Keratinocyte (primary cell): Measurements from ENCODE around the gene STAG3. TPM values are rescaled to one million over a fixed set of nuclear protein-coding genes. Genes with fewer than 3 reads are reported as not detected.

Source experiments
- DNase-seq: peaks from one replicate; pipeline ENCODE4 v3.0.0-alpha.2; 2011; ENCODE audit warnings: low read depth, missing footprints, low spot score
- FAIRE-seq: peaks from 2 replicates; lab custom pipeline; 2011; peaks lifted over from hg19 to GRCh38; lab: Jason Lieb, UNC
- H2AFZ ChIP-seq: 2 replicates; pipeline ENCODE4 v1.6.0; 2012; ENCODE audit warnings: low read length, control low read depth, inconsistent platforms; ENCODE audit not compliant: control insufficient read depth
- H3K27ac ChIP-seq: 2 replicates; pipeline ENCODE4 v1.5.1; 2011; ENCODE audit warnings: low read length; ENCODE audit not compliant: control insufficient read depth, insufficient read depth
- H3K27me3 ChIP-seq: 3 replicates; pipeline ENCODE4 v1.6.0; 2011; ENCODE audit warnings: low read length; ENCODE audit not compliant: control insufficient read depth, insufficient read depth; ENCODE audit errors: extremely low read depth
- H3K36me3 ChIP-seq, 2 experiments: 2 replicates in 1 of 2; 3 replicates in 1 of 2; pipeline ENCODE4 v1.5.1; 2011; ENCODE audit warnings: low read length in 2 of 2, mild to moderate bottlenecking in 1 of 2; ENCODE audit not compliant: control insufficient read depth in 2 of 2, insufficient read depth in 2 of 2; ENCODE audit errors: extremely low read depth in 1 of 2
- H3K4me1 ChIP-seq: 3 replicates; pipeline ENCODE4 v1.5.1; 2011; ENCODE audit warnings: low read length; ENCODE audit not compliant: control insufficient read depth, insufficient read depth; ENCODE audit errors: extremely low read depth
- H3K4me2 ChIP-seq: 3 replicates; pipeline ENCODE4 v1.6.0; 2011; ENCODE audit warnings: low read depth, low read length; ENCODE audit not compliant: control insufficient read depth, insufficient read depth; ENCODE audit errors: extremely low read depth
- H3K4me3 ChIP-seq, 3 experiments: fragments of 200-600 bp in 1 of 3; sonication (generic) in 1 of 3; 2 replicates in 2 of 3; 3 replicates in 1 of 3; pipeline ENCODE4 v1.5.1; 2011 to 2016; ENCODE audit warnings: low read length in 3 of 3, mild to moderate bottlenecking in 3 of 3, control low read depth in 2 of 3, inconsistent platforms in 1 of 3, low read depth in 1 of 3, mixed read lengths in 1 of 3, mixed run types in 1 of 3, moderate library complexity in 1 of 3; ENCODE audit not compliant: control insufficient read depth in 2 of 3, insufficient read depth in 2 of 3; ENCODE audit errors: extremely low read depth in 1 of 3
- H3K79me2 ChIP-seq: 2 replicates; pipeline ENCODE4 v1.6.0; 2012; ENCODE audit warnings: low read length; ENCODE audit not compliant: control insufficient read depth, insufficient read depth
- H3K9ac ChIP-seq: 3 replicates; pipeline ENCODE4 v1.6.0; 2011; ENCODE audit warnings: low read length; ENCODE audit not compliant: control insufficient read depth, insufficient read depth; ENCODE audit errors: extremely low read depth
- H3K9me1 ChIP-seq: 3 replicates; pipeline ENCODE4 v1.6.0; 2011; ENCODE audit warnings: low read length; ENCODE audit not compliant: control insufficient read depth, insufficient read depth; ENCODE audit errors: extremely low read depth
- H3K9me3 ChIP-seq: 2 replicates; pipeline ENCODE4 v1.5.1; 2012; ENCODE audit warnings: low read depth, low read length; ENCODE audit not compliant: control insufficient read depth
- H4K20me1 ChIP-seq: 3 replicates; pipeline ENCODE4 v1.6.0; 2011; ENCODE audit warnings: low read length; ENCODE audit not compliant: control insufficient read depth, insufficient read depth; ENCODE audit errors: extremely low read depth
- EZH2 ChIP-seq: IDR thresholded peaks from one replicate; pipeline ENCODE4 v1.6.1; 2012; ENCODE audit warnings: inconsistent platforms, mild to moderate bottlenecking, low read length, moderate library complexity
- dilution Hi-C: fragments of 300-500 bp; cut with MboI; formaldehyde crosslinking; loops from one replicate; pipeline ENCODE4 v1.7.0; 2020; ENCODE audit warnings: low sequenced_read_pairs; ENCODE audit not compliant: extremely low pct_ligation_motif_present
- polyA plus RNA-seq, 5 experiments: library from polyadenylated mRNA; depleted of rRNA in 3 of 5; stranded (reverse) in 3 of 5; stranded (forward) in 1 of 5; unstranded in 1 of 5; fragments of >200 nt; gene quantifications; 1 replicate in 1 of 5; 2 replicates in 3 of 5; 3 replicates in 1 of 5; pipeline versions ENCODE4 v1.2.1 to v1.2.3, GENCODE V29; 2011 to 2012; ENCODE audit warnings: missing spikeins in 2 of 5, low read depth in 1 of 5, low replicate concordance in 1 of 5
- TF ChIP-seq, protein P1 (sequence below), 3 experiments: IDR thresholded peaks in 1 of 3; conservative IDR thresholded peaks in 1 of 3; optimal IDR thresholded peaks in 1 of 3; 2 replicates in 2 of 3; 3 replicates in 1 of 3; pipeline versions ENCODE3 to v1.5.1; 2011; ENCODE audit warnings: low read length in 3 of 3, mild to moderate bottlenecking in 3 of 3, moderate library complexity in 2 of 3, control low read depth in 1 of 3, inconsistent platforms in 1 of 3; ENCODE audit not compliant: insufficient read depth in 2 of 3; ENCODE audit errors: extremely low read depth in 1 of 3

Gene STAG3
- polyA plus RNA-seq, 1 donor (not counting 4 experiments of a cell fraction or from before 2014, with no cell fraction given), result 0.28 TPM

- dilution Hi-C loops, result no loop called here
- no peak overlapping the region for H3K9ac ChIP-seq
Measured at GRCh38 chr7:100204454-100204853, 26.7 kb downstream of the STAG3 start.

GRCh38 chr7:100208911-100209408 lies 31.2 kb downstream of the STAG3 start:
- Histone ChIP-seq H3K4me3 (no peak overlapping the region), H2AFZ (no peak overlapping the region), H3K27me3 (no peaks in the 10 kb centered on the region), H4K20me1 (no peaks in the 10 kb centered on the region), H3K9ac (no peak overlapping the region), H3K9me3 (no peaks in the 10 kb centered on the region), H3K4me2 (no peak overlapping the region), H3K79me2 (no peaks in the 10 kb centered on the region), H3K9me1 (no peaks in the 10 kb centered on the region), H3K4me1 (no peaks in the 10 kb centered on the region), H3K36me3 (no peaks in the 10 kb centered on the region), H3K27ac (no peak overlapping the region)
- dilution Hi-C loops, result no loop called here
- DNase-seq (no peak), FAIRE-seq (no peak)
- no peak for TF ChIP-seq EZH2
- TF ChIP-seq, protein P1, sequence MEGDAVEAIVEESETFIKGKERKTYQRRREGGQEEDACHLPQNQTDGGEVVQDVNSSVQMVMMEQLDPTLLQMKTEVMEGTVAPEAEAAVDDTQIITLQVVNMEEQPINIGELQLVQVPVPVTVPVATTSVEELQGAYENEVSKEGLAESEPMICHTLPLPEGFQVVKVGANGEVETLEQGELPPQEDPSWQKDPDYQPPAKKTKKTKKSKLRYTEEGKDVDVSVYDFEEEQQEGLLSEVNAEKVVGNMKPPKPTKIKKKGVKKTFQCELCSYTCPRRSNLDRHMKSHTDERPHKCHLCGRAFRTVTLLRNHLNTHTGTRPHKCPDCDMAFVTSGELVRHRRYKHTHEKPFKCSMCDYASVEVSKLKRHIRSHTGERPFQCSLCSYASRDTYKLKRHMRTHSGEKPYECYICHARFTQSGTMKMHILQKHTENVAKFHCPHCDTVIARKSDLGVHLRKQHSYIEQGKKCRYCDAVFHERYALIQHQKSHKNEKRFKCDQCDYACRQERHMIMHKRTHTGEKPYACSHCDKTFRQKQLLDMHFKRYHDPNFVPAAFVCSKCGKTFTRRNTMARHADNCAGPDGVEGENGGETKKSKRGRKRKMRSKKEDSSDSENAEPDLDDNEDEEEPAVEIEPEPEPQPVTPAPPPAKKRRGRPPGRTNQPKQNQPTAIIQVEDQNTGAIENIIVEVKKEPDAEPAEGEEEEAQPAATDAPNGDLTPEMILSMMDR (optimal IDR thresholded peaks at IDR 0.05 in 1 of 3, IDR thresholded peaks at IDR 0.05 in 1 of 3, conservative IDR thresholded peaks at IDR 0.05 in 1 of 3; ENCODE audit: extremely low read depth in 1 of 3, insufficient read depth in 2 of 3, low read length in 3 of 3), result no peak

More at GRCh38 chr7:100204454-100204853, 26.7 kb downstream of the STAG3 start:
- DNase-seq (no peak), FAIRE-seq (no peak)
- Histone ChIP-seq H3K4me1 (no peaks in the 10 kb centered on the region), H3K4me2 (no peak overlapping the region), H3K36me3 (no peaks in the 10 kb centered on the region), H3K27me3 (peaks cover 21% of the 10 kb centered on the region), H3K27ac (no peak overlapping the region), H3K4me3 (no peak overlapping the region), H4K20me1 (no peaks in the 10 kb centered on the region), H3K9me1 (no peaks in the 10 kb centered on the region), H3K9me3 (no peaks in the 10 kb centered on the region), H2AFZ (no peak overlapping the region), H3K79me2 (no peaks in the 10 kb centered on the region)
- TF ChIP-seq, protein P1 (optimal IDR thresholded peaks at IDR 0.05 in 1 of 3, IDR thresholded peaks at IDR 0.05 in 1 of 3, conservative IDR thresholded peaks at IDR 0.05 in 1 of 3; ENCODE audit: extremely low read depth in 1 of 3, insufficient read depth in 2 of 3, low read length in 3 of 3), result no peak
- TF ChIP-seq EZH2, result no peak
